ENCODE measurements around the gene TBCD. TPM values are rescaled to one million over a fixed set of nuclear protein-coding genes. Genes with fewer than 3 reads are reported as not detected.
"Not testable (repeated sequence)": the region's sequence is repeated elsewhere in the genome, so short reads cannot be mapped to it uniquely, and the experiment has no call there.

TBCD gene
- total RNA-seq, 1 experiment from 2014 or later, result 129 TPM

DNA sequence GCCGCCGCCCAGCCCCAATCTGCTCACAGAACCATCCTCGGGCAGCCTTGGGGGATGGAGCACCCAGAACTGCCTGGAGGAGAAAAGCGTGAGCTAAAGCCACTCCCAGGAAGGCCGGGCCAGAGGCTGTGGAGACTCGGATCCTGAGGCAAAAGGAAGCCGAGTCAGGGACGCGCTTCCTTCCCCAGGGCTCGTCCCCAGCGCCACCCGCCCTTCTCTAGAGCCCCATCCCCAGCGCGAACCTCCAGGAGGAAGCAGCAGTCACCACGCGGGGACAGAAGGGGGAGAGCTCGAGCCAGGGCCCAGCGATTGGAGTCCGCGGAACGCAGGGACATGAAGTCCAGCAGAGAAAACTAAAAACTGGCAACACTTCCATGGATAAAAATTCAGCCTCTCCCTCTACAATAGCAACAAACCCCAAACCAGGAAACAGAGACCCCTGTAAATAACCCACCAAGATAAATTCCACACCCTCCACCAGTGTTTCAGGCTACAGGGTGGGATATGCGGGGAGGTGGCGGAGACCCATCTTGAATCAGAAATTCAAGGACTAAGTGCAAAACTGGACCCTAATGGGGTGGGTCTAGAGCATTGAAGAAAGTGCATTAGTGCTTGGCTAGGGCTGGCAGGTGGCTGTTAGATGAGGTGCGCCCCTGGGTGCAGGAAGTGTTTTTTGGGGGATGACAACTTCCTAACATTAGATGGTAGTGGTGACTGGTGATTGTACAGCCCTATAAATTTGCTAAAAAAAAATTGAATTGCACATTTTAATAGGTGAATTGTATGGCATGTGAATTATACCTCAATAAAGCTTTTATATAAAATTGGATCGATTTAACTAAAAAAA, 211.5 kb downstream of the TBCD start:
- no peaks in the 10 kb centered on the region for H3K79me1 ChIP-seq (ENCODE audit: insufficient read depth, low read depth, low read length, poor library complexity, severe bottlenecking)
- H3K36me3 Mint-ChIP-seq (ENCODE audit: insufficient read depth in 1 of 3, low read depth in 3 of 3), result peaks cover 13 to 18% (median 15%) of the 10 kb centered on the region in 3 experiments
- H4K91ac ChIP-seq (ENCODE audit: insufficient read length, low read depth, low read length), result no peak overlapping the region
- H3K9me3 ChIP-seq (ENCODE audit: control insufficient read depth, low read depth, low read length), result no peaks in the 10 kb centered on the region
- peak; percentile 75 for TF ChIP-seq CTCF (conservative IDR thresholded peaks at IDR 0.05)
- no peak overlapping the region for H4K8ac ChIP-seq (replicated peaks; ENCODE audit: insufficient read length, low read depth, low read length)
- H3K4me1 ChIP-seq (ENCODE audit: insufficient read depth, low read length), result no peaks in the 10 kb centered on the region
- H3T11ph ChIP-seq (ENCODE audit: low read length), result no peak overlapping the region
- H2AK5ac ChIP-seq (ENCODE audit: insufficient read length, low read length), result no peak overlapping the region
- H3K79me2 ChIP-seq (ENCODE audit: insufficient read depth, low read length), result no peaks in the 10 kb centered on the region
- H3K27ac ChIP-seq (ENCODE audit: insufficient read length, low read depth, low read length), result no peak overlapping the region
- H4K5ac ChIP-seq (ENCODE audit: insufficient read length, low read depth, low read length), result no peak overlapping the region
- no peak overlapping the region for H3K9ac ChIP-seq (ENCODE audit: extremely low read depth, insufficient read length, low read length)
- H3K18ac ChIP-seq (ENCODE audit: insufficient read length, low read depth, low read length), result no peak overlapping the region
- no peaks in the 10 kb centered on the region for H3K27me3 Mint-ChIP-seq (ENCODE audit: low read depth)
- no peak overlapping the region for H2AFZ ChIP-seq (ENCODE audit: low read length)
- peaks cover 4 to 11% of the 10 kb centered on the region in 2 experiments; a peak in 4 of 5 replicates for H3K9me3 Mint-ChIP-seq
- H3K4me2 ChIP-seq (ENCODE audit: insufficient read depth, insufficient read length, low read length), result peak overlapping the region; percentile 61
- H3K56ac ChIP-seq (ENCODE audit: insufficient read length, low read depth, low read length), result no peak overlapping the region
- H3K4me3 Mint-ChIP-seq, result peak overlapping the region; percentile 49 to 54; a peak in 4 of 5 replicates
- H3K14ac ChIP-seq (ENCODE audit: insufficient read depth, low read length), result peak overlapping the region; percentile 85; the same call in 1 of the 2 replicates
- H2BK5ac ChIP-seq (ENCODE audit: insufficient read length, low read length), result no peak overlapping the region
- H3K4ac ChIP-seq (ENCODE audit: low read depth, low read length), result no peak overlapping the region
- H4K20me1 ChIP-seq (ENCODE audit: control insufficient read depth, insufficient read depth, insufficient read length), result no peaks in the 10 kb centered on the region
- peak; percentile 90 for DNase-seq
- peak overlapping the region in 1 of 3 experiments; percentile 11; a peak in 2 of 7 replicates for H3K27ac Mint-ChIP-seq
- H2BK12ac ChIP-seq (ENCODE audit: insufficient read length, low read depth, low read length), result no peak overlapping the region
- H2BK120ac ChIP-seq (ENCODE audit: low read depth, low read length, poor library complexity, severe bottlenecking), result no peak overlapping the region
- peaks cover 6% of the 10 kb centered on the region for H3K23me2 ChIP-seq (ENCODE audit: insufficient read length, low read depth, low read length, poor library complexity, severe bottlenecking)
- no peak overlapping the region for H2BK20ac ChIP-seq (ENCODE audit: low read depth, low read length, poor library complexity, severe bottlenecking)
- WGBS (ENCODE audit: extremely low coverage, insufficient read length, low lambda C conversion rate), result no CpG with 5 or more reads among the region's 25 CpGs
- no peak overlapping the region for H2BK15ac ChIP-seq (ENCODE audit: low read depth, low read length)
- H3K4me1 Mint-ChIP-seq, result peaks cover 5 to 9% of the 10 kb centered on the region in 2 experiments
- H3K23ac ChIP-seq (ENCODE audit: insufficient read length, low read depth, low read length), result no peak overlapping the region
- no peaks in the 10 kb centered on the region for H3K27me3 ChIP-seq (ENCODE audit: insufficient read depth, low read length)

DNA sequence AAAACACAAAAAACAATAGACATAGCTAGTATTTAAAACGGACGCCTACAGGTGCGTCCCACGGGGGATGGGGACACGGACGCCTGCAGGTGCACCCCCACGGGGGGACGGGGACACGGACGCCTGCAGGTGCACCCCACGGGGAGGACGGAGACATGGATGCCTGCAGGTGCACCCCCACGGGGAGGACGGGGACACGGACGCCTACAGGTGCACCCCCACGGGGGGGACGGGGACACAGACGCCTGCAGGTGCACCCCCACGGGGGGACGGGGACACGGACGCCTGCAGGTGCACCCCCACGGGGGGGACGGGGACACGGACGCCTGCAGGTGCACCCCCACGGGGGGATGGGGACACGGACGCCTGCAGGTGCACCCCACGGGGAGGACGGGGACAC, 212.6 kb downstream of the TBCD start:
- H3K18ac ChIP-seq (ENCODE audit: insufficient read length, low read depth, low read length); H2BK20ac ChIP-seq (ENCODE audit: low read depth, low read length, poor library complexity, severe bottlenecking); H3K14ac ChIP-seq (ENCODE audit: insufficient read depth, low read length); H3K27ac Mint-ChIP-seq; H3K56ac ChIP-seq (ENCODE audit: insufficient read length, low read depth, low read length); H3K9me3 ChIP-seq (ENCODE audit: control insufficient read depth, low read depth, low read length); H3K9ac ChIP-seq (ENCODE audit: extremely low read depth, insufficient read length, low read length); H4K91ac ChIP-seq (ENCODE audit: insufficient read length, low read depth, low read length); H2BK120ac ChIP-seq (ENCODE audit: low read depth, low read length, poor library complexity, severe bottlenecking); H3T11ph ChIP-seq (ENCODE audit: low read length); H3K4me3 Mint-ChIP-seq; H2BK15ac ChIP-seq (ENCODE audit: low read depth, low read length); H3K36me3 Mint-ChIP-seq (ENCODE audit: insufficient read depth in 1 of 3, low read depth in 3 of 3); H3K27me3 Mint-ChIP-seq (ENCODE audit: low read depth); H2AK5ac ChIP-seq (ENCODE audit: insufficient read length, low read length); H3K4me1 ChIP-seq (ENCODE audit: insufficient read depth, low read length); H3K23me2 ChIP-seq (ENCODE audit: insufficient read length, low read depth, low read length, poor library complexity, severe bottlenecking); H3K23ac ChIP-seq (ENCODE audit: insufficient read length, low read depth, low read length); H3K27me3 ChIP-seq (ENCODE audit: insufficient read depth, low read length); H3K79me1 ChIP-seq (ENCODE audit: insufficient read depth, low read depth, low read length, poor library complexity, severe bottlenecking); H2BK5ac ChIP-seq (ENCODE audit: insufficient read length, low read length); H4K5ac ChIP-seq (ENCODE audit: insufficient read length, low read depth, low read length); H3K9me3 Mint-ChIP-seq; H3K27ac ChIP-seq (ENCODE audit: insufficient read length, low read depth, low read length); H4K20me1 ChIP-seq (ENCODE audit: control insufficient read depth, insufficient read depth, insufficient read length); H3K4ac ChIP-seq (ENCODE audit: low read depth, low read length); H3K4me1 Mint-ChIP-seq; H3K79me2 ChIP-seq (ENCODE audit: insufficient read depth, low read length); H2AFZ ChIP-seq (ENCODE audit: low read length); H2BK12ac ChIP-seq (ENCODE audit: insufficient read length, low read depth, low read length); H3K4me2 ChIP-seq (ENCODE audit: insufficient read depth, insufficient read length, low read length); H4K8ac ChIP-seq (replicated peaks; ENCODE audit: insufficient read length, low read depth, low read length): not testable (repeated sequence)
- DNase-seq, result peak; percentile 17
- no CpG with 5 or more reads among the region's 32 CpGs for WGBS (ENCODE audit: extremely low coverage, insufficient read length, low lambda C conversion rate)
